ENCODE results near the gene CRTAC1.

The CRTAC1 gene

GRCh38 chr10:97949462-97949861, 81.0 kb downstream of the CRTAC1 start:
- no peak for TF ChIP-seq CTCF (IDR thresholded peaks at IDR 0.05; ENCODE audit: low read depth, low read length)
- no peak for DNase-seq (ENCODE audit: extremely low read depth, low read depth)

- DNase-seq (ENCODE audit: extremely low read depth, low read depth) = no peak
- TF ChIP-seq CTCF (IDR thresholded peaks at IDR 0.05; ENCODE audit: low read depth, low read length) = no peak
These were observed 81.6 kb downstream of the CRTAC1 start for GRCh38 chr10:97948822-97949221.

GRCh38 chr10:97944772-97945171, 85.6 kb downstream of the CRTAC1 start:
- TF ChIP-seq CTCF (IDR thresholded peaks at IDR 0.05; ENCODE audit: low read depth, low read length) = no peak
- DNase-seq (ENCODE audit: extremely low read depth, low read depth) = no peak

GRCh38 chr10:97943294-97943693, 87.1 kb downstream of the CRTAC1 start:
- DNase-seq (ENCODE audit: extremely low read depth, low read depth) = no peak
- TF ChIP-seq CTCF (IDR thresholded peaks at IDR 0.05; ENCODE audit: low read depth, low read length) = no peak

GRCh38 chr10:97940534-97940933, 89.9 kb downstream of the CRTAC1 start:
- TF ChIP-seq CTCF (IDR thresholded peaks at IDR 0.05; ENCODE audit: low read depth, low read length) = no peak
- DNase-seq (ENCODE audit: extremely low read depth, low read depth) = no peak

- no peak for DNase-seq (ENCODE audit: extremely low read depth, low read depth)
- no peak for TF ChIP-seq CTCF (IDR thresholded peaks at IDR 0.05; ENCODE audit: low read depth, low read length)
These were observed 90.9 kb downstream of the CRTAC1 start for GRCh38 chr10:97939446-97939990.

- TF ChIP-seq CTCF (IDR thresholded peaks at IDR 0.05; ENCODE audit: low read depth, low read length) = no peak
- DNase-seq (ENCODE audit: extremely low read depth, low read depth) = no peak
These were observed 92.5 kb downstream of the CRTAC1 start for GRCh38 chr10:97937928-97938327.
